HG03432 (cell line): ENCODE measurements around the gene IL17A.

Source experiments
- ATAC-seq: cut with Tn5 transposase; IDR thresholded peaks from one replicate; pipeline ENCODE4 v1.9.1; 2021; ENCODE audit warnings: mild to moderate bottlenecking, moderate library complexity; ENCODE audit not compliant: unreplicated experiment

IL17A gene

GRCh38 chr6:52186075-52186474 lies at the start of gene IL17A:
TSS of gene IL17A (plus strand) at chr6:52186375. CDS start at chr6:52186432, 57 bp downstream.
- peak; percentile 30 for ATAC-seq

DNA sequence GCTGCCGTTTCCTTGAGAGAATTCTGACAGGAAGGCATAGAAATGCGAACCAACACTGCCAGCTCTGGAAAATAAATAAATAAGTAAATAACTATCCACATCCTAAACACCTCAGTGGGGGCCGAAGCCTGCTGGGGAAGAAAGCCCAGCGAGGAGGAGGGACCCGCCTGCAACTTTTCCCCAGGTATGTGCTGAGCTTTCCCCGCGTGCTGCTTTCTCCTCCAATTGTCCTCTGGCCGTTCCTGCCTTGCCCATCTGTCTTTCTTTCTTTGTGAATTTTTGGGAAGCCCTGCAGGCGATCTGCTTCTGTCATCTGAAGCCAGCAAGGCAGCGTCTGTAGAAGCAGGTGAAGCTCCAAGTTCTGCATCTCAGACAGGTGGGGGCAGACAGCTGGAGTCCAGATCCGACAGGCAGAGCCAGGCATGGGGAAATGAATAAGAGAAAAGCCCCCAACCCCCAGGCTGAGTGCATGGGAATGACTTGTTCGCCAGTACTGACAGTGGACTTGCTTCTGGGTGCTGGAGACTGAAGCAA lies 49.2 kb upstream of the IL17A start:
- ATAC-seq, result no peak

GRCh38 chr6:52138284-52138683 lies 47.9 kb upstream of the IL17A start:
- ATAC-seq, result no peak

DNA sequence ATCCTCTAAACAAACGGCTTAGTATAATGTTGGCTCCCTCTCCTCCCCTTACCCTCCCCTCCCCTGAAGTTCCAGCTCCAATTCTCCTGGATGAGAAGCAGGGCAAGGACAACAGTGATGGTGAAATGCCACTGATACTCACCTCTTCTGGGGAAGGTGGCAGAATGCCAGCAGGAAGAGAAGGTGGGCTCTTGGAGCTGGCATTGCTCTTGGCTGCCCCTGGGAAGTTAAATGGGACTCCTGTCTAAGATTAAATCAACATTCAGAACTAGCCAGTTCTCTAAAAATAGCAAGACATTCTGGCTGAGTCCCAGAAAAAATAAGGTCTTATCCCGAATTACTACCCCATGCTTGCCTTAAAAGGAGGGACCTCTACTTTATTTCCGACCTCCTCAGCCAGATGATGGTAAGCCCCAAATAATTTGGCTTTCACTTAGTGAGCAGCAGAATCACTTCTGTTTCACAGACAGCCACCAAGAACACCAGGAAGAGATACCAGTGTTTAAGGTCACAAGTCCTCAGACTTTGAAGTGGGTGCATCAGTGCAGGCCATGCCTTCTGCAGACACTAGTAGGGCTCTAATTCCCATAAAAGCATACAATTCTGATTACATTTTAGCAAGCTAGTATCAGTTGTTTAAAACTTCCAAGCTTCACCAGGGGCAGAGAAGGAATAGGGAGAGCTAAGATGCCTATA lies 46.0 kb upstream of the IL17A start:
- ATAC-seq, result no peak

- ATAC-seq, result no peak
These were observed 44.6 kb upstream of the IL17A start for GRCh38 chr6:52141596-52141995.

GRCh38 chr6:52142556-52142955 lies 43.6 kb upstream of the IL17A start:
- ATAC-seq, result no peak

DNA sequence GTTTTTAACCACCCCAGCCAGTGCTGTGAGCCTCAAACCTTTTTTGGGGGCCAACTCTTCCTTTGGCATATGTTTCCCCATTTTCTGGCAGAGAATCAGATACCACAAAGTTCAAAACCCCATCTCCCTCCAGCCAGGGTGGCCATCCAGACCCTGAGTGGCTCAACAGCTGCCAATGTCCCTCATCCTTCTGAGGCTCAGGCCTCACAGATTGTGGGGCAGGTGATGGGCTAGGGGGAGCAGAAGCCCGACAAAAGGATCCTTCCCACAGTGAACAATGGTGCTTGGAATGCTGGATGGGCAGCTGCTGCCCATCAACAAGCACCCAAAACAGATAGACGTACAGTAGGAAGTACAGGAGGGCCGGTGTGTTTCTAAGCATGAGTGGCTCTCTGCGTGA lies 42.6 kb upstream of the IL17A start:
- ATAC-seq, result no peak

- ATAC-seq, result peak; percentile 54
These were observed 41.7 kb upstream of the IL17A start for GRCh38 chr6:52144196-52145076.

DNA sequence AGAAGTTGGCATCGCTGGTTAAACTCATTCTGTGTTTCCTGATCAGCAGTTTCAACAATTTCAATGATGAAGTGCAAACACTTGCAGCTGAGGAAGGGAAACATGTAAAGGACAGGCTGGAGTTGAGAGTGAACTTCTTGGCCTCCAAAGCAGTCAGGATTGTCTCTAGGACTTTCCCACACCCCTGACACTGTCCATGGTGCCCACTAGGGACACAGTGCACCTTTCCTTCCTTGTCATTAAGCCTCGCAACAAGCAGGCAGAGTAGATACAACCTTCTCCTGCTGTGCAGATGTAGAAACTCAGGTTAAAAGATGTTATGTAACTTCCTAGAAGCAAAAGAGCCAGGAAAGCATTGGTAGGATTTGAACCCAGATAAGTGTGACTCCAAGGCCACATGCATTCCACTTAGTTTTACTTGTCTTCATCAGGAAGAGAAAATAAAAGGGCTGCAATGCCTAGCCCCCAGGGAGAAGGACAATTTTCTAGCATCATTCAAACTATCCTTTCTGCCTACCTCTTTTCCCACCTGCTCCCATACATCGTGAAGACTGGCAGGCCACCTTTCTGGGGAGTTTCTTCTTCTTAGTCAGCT lies 39.2 kb upstream of the IL17A start:
- ATAC-seq, result no peak

- ATAC-seq, result no peak
These were observed 37.1 kb upstream of the IL17A start for GRCh38 chr6:52149076-52149475.

DNA sequence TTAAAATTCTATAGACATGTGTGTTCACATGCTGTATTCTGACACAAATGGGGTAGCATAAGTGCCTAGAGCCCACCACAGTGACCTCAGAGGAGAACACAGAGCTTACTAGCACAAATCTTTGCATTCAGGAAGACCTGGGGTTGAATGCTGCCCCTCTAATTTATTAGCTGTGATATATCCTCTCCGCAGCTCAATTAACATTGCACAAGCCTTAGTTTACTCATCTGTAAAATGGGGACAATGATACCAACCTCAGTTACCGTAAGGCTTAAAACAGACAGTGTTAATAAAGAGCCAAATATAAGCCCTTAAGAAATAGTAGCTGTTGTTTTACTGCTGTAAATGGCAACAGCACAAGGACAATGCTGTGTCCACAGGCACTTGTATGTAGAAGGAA lies 36.2 kb upstream of the IL17A start:
- no peak for ATAC-seq

DNA sequence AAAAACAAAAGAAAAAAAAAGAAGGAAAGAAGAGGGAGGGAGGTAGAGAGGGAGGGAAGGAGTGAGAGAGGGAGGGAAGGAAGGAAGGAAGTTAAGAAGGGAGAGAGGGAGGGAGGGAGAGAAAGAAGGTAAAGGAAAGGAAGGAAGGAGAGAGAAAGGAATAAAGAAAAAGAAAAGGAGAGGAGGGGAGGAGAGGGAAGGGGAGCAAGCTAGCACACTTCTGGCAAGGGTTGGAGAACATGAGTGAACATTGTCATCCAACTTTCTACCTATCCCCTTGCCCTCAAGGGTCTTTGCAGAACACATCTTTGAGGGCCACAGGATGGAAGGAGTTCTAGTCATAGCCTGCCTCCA lies 34.1 kb upstream of the IL17A start:
- ATAC-seq, result no peak

DNA sequence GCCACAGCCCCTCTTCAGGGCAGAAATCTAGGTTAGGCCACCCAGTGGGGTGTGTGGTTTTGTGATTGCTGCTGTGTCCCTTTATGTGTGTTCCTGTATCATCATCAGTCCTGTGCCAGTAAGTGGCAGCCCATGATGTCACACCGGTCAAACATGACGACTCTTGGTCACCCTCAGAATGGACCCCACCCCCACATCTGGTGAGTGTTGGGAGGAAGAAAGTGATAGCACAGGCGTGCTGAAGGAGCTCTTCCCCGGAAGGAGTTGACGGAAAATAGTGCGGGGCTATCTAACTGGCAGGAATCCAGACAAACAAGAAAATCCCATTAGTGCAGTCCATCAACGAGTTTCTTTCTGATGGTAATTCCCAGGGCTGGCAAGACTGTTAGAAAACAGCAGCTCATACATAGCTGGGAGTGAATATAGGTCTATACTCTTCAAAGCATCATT lies 33.4 kb upstream of the IL17A start:
- no peak for ATAC-seq

- ATAC-seq, result no peak
These were observed 31.8 kb upstream of the IL17A start for GRCh38 chr6:52154381-52154780.

DNA sequence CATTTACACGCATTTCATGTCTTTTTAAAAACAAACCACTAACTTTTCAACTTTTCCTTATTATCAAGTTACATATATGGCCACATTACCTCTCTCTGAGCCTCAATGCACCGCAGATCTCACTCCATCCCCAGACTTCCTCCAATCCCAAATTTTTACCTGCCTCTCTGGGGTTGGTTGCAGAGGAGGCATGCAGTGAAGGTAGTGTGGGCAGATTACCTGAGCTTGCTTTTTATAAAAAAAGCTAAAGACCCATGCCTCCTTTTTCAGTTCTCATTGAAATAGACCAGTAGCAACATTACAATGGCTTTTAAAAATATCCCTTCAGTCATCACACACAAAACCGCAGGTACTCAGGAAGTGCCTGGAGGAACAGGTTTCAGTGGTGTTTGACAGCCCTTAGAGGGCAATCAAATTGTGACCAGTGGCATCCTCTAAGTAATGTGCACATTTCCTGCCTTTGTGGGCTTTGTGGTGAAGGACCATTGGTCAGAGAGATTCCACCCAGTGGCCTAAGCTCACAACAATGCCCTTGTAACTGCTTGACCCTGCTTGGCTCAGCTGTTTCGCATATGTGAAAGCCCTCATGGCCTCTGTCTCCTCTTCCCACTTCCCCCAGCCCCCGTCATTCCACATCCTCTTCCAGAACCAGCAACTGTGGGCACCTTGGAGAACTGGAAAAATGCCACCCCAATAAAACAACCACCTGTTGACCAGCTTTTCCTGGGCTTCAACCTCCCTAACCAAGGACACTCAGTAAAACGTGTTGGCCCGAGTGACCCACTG lies 30.2 kb upstream of the IL17A start:
- peak; percentile 89 for ATAC-seq

DNA sequence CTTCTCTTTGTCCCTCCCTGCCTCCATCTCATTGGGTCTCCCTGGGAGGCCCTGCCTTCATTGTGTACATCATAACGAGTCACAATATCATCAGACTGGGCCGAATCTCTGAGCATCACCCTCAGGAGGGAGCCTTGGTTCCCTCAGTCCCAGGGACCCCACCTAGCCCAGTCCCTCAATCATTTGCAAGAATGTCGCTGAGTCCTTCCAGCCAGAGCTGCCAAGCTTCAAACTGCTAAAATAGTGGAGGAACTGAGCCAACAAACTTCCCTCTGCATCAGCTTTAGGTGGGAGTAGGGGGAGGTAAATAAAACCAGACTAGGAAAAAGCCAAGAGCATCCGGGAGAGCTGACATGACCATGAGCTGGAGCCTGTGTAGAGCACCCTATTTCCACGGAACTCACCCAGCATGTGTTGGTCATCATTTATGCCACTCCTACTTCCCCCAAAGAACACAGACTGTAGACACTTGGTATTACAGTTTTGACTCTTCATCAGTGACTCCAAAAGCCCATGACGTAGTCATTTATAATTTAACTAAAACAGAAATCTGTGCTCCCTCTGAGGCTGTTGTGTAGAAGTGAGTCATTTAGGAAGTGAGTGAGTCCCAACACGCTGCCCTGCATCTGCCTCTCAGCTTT lies 28.8 kb upstream of the IL17A start:
- ATAC-seq, result peak; percentile 68

- no peak for ATAC-seq
These were observed 25.6 kb upstream of the IL17A start for GRCh38 chr6:52160472-52161104.

GRCh38 chr6:52161689-52162438 lies 24.3 kb upstream of the IL17A start:
- peak; percentile 49 for ATAC-seq
